ENCODE measurements around the gene KIF19. TPM values are rescaled to one million over a fixed set of nuclear protein-coding genes. Genes with fewer than 3 reads are reported as not detected.

Gene KIF19
- total RNA-seq, 1 donor from 2014 or later: 0.16 TPM

DNA sequence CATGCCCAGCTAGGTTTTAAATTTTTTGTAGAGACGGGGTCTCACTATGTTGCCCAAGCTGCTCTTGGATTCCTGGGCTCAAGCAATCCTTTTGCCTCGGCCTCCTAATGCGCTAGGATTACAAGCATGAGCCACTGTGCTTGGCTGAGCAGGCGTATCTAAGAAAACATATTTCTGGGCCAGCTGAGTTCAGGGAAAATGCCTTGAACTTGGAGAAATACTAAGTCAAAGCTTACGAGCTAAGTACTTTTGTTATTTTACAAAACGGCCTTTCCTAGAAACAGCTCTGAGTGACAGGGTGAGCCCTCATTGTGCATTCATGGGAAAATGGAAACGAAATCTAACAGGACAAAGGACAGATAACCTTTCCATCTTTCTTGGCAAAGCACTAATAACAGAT is 27.2 kb upstream of the KIF19 start:
- no peak for DNase-seq (ENCODE audit: missing footprints)
- intact Hi-C loops (cut with DNase I): loop anchor here (2.0 to 5.0 kb wide), 2 partner anchors 62 to 154 kb away; partner anchors contain the start of gene BTBD17
- ATAC-seq: no peak

DNA sequence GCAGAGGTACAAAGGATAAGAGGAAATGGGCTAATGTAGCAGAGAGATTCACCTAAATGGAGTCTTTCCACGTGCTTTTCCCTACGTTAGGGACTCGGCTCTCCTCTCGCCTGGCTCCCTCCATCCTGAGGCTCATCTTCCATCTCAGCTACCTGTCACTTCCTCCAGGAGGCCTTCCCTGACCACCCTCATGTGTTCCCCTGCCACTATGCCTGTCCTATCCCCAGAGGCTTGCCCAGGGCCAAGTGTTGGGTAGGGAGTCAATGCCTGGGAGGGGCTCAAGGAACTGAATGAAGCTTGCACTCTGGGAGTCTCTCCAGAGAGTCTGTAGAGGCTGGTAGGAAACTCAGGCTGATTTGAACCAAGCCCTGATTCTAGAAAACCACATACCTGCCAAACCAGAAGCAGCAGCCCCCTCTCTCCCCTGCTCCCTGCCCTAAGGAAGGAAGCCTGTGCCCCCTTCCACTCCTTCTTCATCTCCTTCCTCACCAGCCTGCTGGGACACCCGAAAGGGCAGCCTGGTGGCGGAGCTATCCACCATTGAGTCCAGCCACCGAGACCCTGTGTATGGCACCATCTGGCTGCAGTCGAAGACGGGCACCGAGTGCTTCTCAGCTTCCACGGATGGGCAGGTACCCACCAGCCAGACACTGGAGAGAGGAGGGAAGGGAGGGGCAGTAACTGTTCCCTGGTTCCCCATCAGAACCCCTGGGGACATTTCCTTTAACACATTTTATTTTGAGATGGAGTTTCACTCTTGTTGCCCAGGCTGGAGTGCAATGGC is 26.6 kb upstream of the KIF19 start:
- no peak for ATAC-seq
- intact Hi-C loops (cut with DNase I): loop anchor here (2.0 to 5.0 kb wide), 4 partner anchors 55 to 193 kb away; partner anchors contain the start of gene BTBD17

DNA sequence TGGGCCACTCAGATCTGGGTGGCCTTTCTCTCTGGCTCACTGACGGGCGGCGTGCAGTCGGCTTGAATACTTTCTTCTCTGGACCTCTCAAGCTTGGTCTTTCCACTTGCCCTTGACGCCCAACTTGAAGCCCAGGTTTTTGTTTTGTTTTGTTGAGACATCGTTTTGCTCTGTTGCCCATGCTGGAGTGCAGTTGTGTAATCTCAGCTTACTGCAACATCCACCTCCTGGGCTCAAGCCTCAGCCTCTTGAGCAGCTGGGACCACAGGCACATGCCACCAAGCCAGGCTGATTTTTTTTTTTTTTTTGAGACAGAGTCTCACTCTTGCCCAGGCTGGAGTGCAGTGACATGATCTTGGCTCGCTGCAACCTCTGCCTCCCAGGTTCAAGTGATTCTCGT is 22.7 kb upstream of the KIF19 start:
- ATAC-seq (no peak), DNase-seq (ENCODE audit: missing footprints) (peak; percentile 18)
- intact Hi-C loops (cut with DNase I): loop anchor here (5.0 kb wide), 1 partner anchor 189 kb away; no protein-coding TSS in a partner anchor

More for the DNA sequence above, 26.6 kb upstream of the KIF19 start:
- peak; percentile 30 for DNase-seq (ENCODE audit: missing footprints)

DNA sequence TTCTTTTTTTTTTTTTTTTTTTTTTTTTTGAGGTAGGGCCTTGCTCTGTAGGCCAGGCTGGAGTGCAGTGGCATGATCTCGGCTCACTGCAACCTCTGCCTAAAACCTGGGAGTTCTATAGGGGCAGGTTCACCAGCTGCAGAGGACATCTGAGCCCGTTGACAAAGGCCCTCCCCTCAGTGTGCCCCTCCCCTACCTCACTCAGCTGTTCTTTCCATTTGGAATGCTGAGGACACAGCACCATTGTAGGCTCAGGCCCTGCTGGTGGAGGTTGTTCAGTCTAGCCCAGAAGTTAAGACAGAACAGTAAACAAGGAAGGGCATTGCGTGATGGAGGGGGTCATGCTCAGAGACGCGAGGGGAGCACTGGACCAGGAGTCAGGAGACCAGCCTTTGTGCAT is 21.8 kb upstream of the KIF19 start:
- ATAC-seq (no peak), DNase-seq (ENCODE audit: missing footprints) (peak; percentile 14)
- intact Hi-C loops (cut with DNase I): loop anchor here (5.0 kb wide), 1 partner anchor 188 kb away; no protein-coding TSS in a partner anchor

DNA sequence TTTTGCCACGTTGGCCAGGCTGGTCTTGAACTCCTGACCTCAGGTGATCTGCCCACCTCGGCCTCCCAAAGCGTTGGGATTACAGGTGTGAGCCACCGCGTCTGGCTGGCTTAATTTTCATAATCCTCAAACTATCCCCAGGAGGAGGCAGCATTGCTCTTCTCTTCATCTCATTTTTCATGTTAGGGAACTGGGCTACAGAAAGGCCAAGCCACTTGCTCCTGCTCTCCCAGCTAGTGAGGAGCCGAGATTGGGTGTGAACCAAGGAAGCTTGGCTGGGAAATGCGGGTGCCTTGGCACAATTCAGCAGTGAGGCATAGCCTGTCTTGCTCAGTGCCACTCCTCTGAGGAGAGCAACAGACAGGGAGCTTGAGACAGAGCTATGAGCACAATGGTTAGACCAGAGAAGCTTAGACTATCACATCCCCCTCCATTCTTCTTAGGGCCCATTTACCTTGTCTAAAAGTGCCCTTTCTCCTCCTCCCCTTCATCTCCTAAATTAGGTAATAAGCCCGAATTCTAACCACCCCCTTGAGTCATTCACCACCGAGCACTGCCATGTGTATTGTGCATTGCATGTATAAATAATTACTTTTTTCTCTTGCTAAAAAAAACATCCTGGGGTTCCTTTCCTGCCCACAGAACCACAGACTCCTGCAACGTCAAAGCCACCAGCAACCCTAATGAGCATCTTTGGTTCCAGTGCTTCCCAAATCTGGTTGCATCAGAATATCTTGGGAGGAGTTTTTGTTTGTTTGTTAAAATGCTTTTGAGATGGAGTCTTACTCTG is 20.0 kb upstream of the KIF19 start:
- ATAC-seq: no peak
- intact Hi-C loops (cut with DNase I): no loop called here
- DNase-seq (ENCODE audit: missing footprints): peak; percentile 5

DNA sequence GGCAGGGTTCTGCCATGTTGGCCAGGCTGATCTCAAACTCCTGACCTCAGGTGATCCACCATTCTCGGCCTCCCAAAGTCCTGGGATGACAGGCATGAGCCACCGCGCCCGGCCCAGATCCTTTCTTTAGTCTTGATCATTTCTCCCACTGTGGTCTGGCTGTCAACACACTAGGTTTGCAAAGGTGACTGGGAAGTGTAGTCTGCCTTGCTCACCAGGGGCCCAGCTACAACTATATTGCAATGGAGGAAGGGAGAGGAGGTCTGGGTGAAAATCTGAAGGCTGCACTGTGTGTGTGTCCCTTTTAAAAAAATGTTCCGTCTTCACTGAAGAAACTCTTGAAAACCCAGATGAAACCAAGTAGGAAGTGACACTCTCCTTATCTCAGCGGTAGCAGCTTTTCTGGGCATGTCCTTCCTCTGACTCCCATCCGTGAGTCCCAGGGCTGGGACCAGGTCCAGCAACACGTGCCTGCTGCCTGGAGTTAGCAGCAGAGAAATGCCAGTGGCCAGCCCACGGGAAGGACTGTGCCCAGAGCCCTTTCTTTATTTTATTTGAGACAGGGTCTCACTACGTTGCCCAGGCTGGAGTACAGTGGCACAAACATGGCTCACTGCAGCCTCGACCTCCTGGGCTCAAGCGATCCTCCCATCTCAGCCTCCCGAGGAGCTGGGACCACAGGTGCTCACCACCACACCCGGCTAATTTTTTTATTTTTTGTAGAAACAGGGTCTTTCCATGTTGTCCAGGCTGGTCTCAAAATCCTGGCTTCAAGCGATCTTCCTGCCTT is 17.8 kb upstream of the KIF19 start:
- ATAC-seq (peak; percentile 84), DNase-seq (ENCODE audit: missing footprints) (peak; percentile 82)
- intact Hi-C loops (cut with DNase I): no loop called here

DNA sequence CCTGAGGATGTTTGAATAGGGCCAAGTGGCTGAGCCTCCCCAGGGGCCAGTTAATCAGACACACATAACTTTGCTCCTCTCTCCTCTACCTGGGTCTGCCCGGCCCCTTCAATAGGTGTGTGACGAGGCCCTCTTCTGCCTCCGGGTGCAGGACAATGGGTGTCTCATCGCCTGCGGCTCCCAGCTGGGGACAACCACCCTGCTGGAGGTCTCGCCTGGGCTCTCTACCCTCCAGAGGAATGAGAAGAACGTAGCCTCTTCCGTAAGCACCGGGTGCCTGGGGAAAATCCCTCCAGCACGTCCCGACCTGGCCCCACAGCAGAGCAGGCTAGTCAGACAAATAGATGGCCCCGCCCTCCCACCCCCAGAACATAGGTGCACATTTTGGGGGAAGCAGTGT is 16.1 kb upstream of the KIF19 start:
- intact Hi-C loops (cut with DNase I): no loop called here
- ATAC-seq (no peak), DNase-seq (ENCODE audit: missing footprints) (peak; percentile 48)

DNA sequence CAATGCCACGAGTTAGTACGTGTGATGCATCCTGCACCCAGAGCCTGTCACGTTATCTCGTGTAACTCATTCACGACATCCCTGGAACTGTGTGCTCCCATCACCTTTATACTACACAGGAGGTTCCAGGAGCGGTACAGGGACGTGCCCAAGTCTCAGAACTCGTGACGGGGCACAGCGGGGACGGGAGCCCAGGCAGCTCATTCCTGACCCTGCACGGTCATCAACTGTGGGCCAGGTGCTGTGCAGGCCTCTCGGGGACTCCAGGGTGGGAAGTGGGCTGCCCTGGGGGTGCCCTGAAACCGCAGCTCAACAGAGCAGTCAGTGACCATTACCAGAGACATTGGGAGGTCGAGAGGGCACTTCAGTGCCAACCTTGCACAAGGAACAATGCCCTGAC is 11.1 kb upstream of the KIF19 start:
- DNase-seq (ENCODE audit: missing footprints): peak; percentile 53
- ATAC-seq: no peak
- intact Hi-C loops (cut with DNase I): no loop called here

DNA sequence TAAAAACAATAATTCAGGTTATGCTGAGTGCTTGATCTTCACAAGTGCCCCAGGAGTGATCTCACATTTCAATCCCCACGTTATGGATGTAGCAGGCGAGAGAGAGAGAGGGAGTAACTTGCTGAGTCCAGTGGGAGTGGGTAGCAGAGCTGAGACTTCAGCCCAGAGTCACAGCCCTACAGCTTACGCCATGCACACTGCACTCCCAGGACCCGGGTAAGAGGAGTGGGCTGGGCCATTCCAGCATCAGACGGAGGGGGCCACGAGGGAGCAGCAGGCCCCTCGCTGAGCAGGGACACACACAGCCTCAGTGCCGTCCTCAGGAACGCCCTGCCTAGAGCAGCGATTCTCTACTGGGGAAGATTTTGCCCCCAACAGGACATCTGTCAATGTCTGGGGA is 9.8 kb upstream of the KIF19 start:
- ATAC-seq (no peak), DNase-seq (ENCODE audit: missing footprints) (peak; percentile 31)

DNA sequence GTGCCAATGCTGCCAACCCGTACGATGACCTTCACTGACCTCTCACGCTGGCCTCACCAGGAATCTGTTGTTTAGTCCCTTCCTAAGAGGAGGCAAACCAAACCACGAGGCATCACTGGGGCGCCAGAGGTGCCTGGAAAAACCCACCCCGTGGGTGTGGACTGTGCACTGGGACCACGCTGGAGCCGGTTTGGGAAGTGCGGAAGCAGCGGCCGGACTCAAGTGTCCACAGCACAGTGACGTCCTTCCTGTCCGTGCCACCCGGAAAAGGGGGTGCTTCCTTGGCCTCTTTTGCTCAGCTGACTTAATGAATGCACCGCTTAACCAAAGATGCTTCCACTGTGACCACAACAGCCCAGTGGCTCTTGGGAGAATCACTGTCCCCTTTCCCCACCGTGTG is 9.0 kb upstream of the KIF19 start:
- intact Hi-C loops (cut with DNase I): no loop called here
- DNase-seq (ENCODE audit: missing footprints) (peak; percentile 61), ATAC-seq (no peak)

More for the DNA sequence above, 9.8 kb upstream of the KIF19 start:
- intact Hi-C loops (cut with DNase I): no loop called here

DNA sequence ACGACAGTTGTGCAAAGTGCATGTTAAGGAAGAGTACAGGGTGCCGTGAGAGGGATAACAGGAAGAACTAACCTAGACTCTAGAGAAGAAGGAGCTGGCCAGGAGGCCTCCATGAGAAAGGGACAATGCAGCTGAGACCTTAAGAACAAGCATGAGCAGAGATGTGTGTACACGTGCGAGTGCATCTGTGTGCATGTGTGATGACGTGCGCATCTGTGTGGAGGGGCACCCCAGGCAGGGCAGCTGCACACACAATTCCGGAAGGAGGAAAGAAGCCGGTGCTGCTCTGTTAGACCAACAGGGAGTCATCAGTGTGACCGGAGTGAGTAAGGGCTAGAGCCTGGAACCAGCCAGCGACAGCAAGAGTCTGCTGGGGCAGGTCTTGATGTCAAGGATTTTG is 7.6 kb upstream of the KIF19 start:
- intact Hi-C loops (cut with DNase I): no loop called here
- no peak for ATAC-seq
- no peak for DNase-seq (ENCODE audit: missing footprints)

DNA sequence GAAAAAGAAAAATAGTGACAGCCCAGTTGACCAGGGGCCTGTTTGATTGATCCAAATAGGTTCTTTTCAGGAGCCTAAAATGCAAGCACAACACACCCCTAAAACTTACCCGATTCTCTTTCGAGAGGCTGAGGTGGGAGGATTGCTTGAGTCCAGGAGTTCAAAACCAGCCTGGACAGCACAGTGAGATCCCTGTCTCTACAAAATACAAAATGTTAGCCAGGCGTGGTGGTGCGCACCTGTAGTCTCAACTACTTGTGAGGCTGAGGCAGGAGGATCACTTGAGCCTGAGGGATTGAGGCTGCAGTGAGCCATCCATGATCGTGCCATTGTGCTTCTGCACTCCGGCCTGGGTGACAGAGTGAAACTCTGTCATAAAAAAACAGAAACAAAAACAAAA is 1.5 kb upstream of the KIF19 start:
- intact Hi-C loops (cut with DNase I): no loop called here
- DNase-seq (ENCODE audit: missing footprints) (no peak), ATAC-seq (no peak)

DNA sequence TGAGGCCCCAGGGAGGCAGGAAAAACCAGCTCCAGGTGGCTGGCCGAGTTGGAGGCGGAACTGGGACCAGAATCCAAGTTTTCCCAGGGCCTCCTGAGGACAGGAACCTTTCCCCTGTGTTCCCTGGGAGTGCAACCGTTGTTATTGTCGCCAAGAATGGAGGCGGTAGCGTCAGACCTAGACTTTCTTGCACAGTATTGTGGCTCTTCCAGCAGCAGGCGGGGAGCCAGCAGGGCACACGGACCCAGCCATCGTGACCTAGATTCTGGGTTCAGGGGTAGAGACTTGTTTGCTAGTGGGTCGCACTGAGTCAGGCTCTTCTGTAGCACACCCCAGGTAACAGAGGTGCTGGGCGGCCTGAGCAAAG is 667 bp upstream of the KIF19 start:
- no peak for ATAC-seq
- no peak for DNase-seq (ENCODE audit: missing footprints)
- intact Hi-C loops (cut with DNase I): no loop called here

DNA sequence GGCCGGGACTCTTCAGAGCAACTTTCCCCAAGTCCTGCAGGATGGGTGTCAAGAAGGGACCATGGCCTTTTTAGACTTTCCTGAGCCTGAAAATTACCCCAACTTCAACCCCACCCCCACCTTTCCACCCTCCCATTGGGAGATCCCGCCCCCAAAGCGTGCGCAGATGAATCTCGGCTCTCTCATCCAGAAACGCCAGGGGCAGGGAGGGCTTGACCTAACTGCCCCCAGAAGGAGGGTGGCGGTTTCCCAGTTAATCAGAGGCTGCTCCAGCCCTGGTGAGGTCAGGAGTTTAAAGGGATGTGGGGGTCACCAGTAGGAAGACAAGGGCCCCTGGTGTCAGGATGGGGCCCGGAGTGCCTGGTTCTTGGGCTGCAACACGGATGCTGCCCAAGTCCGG is 480 bp downstream of the KIF19 start:
- ATAC-seq (no peak), DNase-seq (ENCODE audit: missing footprints) (no peak)
- intact Hi-C loops (cut with DNase I): no loop called here

DNA sequence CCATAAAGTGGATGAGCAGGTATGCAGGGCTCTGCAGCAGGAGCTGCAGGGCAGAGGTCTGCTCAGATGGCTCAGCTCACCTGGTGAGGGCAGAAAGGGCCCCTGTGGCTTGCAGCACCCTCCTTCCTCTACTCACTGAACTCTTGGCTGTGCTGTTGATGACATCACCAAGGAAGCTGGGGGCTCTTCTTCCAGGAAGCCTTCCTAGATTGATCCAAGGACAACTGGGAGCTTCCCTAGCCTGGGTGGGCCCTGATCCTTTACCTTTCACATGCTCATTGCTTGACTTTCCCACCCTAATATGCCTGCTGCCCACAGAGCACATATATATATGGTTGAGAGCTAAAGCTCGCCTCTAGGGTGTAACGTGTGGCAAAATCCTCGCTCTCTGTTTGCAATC is 2.5 kb downstream of the KIF19 start:
- intact Hi-C loops (cut with DNase I): no loop called here
- ATAC-seq (no peak), DNase-seq (ENCODE audit: missing footprints) (no peak)

DNA sequence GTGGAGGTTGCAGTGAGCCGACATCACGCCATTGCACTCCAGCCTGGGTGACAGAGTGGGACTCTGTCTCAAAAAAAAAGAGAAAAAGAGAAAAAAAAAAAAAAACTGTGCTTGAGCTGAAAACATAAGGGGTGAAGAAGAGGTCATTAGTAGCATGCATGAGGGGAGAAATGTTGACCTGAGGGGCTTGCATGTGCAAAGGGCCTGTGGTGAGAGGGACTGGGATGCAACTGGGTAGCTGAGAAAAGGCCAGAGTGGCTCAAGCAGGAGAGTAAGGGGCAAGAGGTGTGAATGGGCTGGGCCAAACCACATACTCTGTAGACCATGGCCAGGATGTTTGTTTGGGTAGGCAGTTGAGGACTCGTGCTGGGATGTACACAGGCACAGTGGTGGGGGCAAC is 3.4 kb downstream of the KIF19 start:
- intact Hi-C loops (cut with DNase I): no loop called here
- no peak for ATAC-seq
- DNase-seq (ENCODE audit: missing footprints): no peak

DNA sequence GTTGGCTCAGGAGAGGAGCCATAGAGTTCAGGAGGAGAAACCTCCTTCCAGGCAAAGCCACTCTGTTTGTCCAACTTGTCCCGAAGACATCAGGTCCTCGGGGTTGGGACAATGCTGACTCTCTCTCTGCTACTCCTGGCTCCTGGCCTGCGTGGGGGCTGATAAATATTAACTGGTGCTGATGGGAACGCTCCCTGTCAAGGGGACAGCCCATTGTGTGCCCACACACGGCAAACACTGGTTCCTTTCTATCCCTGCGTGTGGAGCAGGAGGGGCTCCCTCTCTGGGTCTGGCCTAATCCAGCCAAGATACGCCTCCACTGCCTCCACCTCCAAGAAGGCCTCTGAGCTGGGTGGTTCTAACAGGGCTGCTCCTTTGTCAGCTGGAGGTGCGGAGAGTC is 4.4 kb downstream of the KIF19 start:
- no peak for DNase-seq (ENCODE audit: missing footprints)
- no peak for ATAC-seq
- intact Hi-C loops (cut with DNase I): no loop called here

DNA sequence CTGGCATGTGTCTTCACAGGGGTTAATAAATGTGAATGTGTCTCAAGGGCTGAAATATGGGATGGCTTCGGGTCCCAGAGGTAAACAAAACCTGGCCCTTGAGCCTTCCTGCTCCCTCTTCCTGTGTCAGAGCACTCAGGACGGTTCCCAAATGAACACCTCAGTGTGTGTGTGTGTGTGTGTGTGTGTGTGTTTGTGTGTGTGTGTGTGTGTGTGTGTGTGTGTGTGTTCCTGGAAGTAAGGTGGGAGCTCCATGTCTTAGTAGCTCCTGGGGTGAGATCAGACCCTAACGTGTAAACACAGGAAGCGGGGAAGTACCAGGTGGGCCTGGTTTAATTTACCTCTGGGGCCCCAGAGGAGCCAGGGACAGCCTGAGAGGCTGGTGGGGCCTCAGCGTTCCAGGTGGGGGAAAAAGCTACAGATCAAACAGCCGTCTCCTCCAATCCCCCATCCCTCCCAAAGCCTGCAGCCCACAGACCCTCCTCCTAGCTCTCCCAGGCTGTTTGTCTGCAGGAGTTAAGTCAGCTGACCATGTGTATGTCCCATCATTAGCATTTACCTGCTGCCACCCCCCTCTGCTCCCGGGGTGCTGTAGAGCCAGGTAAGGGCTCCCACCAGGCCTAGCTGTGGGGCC is 6.1 kb downstream of the KIF19 start:
- ATAC-seq (no peak), DNase-seq (ENCODE audit: missing footprints) (no peak)
- intact Hi-C loops (cut with DNase I): no loop called here

DNA sequence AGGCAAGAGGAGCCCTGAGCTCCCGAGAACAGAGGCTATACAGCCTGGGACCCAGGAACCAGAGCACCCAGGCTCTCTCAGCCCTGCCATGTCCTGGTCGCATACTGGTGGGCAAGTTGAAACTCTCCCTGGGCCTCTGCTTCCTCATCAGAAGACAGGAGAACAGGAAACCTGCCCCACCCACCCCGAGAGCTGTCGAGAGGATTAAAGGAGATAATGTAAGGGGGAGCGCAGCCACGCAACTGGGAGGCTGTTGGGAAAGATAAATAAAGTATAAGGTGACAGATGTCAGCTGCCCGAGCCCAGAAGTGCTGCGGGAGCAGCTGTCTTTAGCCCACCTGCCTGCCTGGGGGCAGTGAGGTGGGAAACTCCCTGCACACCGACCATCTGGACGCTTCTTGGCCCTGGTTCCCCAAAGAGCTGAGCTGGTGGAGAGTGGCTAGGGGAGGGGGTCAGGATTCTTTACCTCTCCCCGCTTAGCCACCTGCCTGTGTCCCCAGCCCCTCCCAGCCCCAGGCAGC is 6.8 kb downstream of the KIF19 start:
- no peak for DNase-seq (ENCODE audit: missing footprints)
- intact Hi-C loops (cut with DNase I): no loop called here
- no peak for ATAC-seq
